Heart left ventricle (tissue), 13 donors: Measurements from ENCODE around the gene YOD1.

Experiments used
- CTCF ChIP-seq, 12 donors: fragments of 200-600 bp; sonication (generic) in 4 of 12; IDR thresholded peaks; one replicate each; pipeline versions ENCODE4 v1.5.0 to v1.8.0; 2018 to 2022; ENCODE audit warnings: antibody characterized with exemption in 12 of 12, mild to moderate bottlenecking in 5 of 12
- POLR2A ChIP-seq, 2 donors: fragments of 450-650 bp; IDR thresholded peaks; one replicate each; pipeline ENCODE4 v1.6.1; 2017; ENCODE audit warnings: antibody characterized with exemption in 2 of 2, mild to moderate bottlenecking in 2 of 2, moderate library complexity in 2 of 2
- donor health status: ischemic (EF 13 %, LVEDD 7.1; RV severe dilation, severe dysfunction).
- donor health status: DM: no; HTN: yes; CAD: no.
- donor health status: DM: no; HTN: no; CAD: no.
- donor health status: ischemic (EF 25% LVEDD 6.9; RV normal size, moderate dysfunction).
- donor health status: ischemic (EF 25% LVEDD 5.7; RV mildly dilated, moderate dysfunction).
- donor health status: ischemic (EF 35%, LVEDD 5.7; RV mildly dilated, moderate dysfunction).
- donor health status: nonischemic (EF 11% LVEDD 7.7; RV severe dilation, severe dysfunction).
- donor health status: DM: yes; HTN: yes; CAD: no.
- donor health status: PGD.
- donor health status: ischemic (EF 29% LVEDD 5.4; RV normal size, mild dysfunction).
- donor health status: nonischemic (EF 23%, LVEDD 6.1; RV moderate dilation, normal function).

GRCh38 chr1:207051191-207051943, at the start of gene YOD1:
- TF ChIP-seq POLR2A (IDR thresholded peaks at IDR 0.05) (no peak), CTCF (IDR thresholded peaks at IDR 0.05) (no peak)
